GM19035 (cell line): Measurements from ENCODE around the gene PTPRH.
"Not testable (repeated sequence)": the region's sequence is repeated elsewhere in the genome, so short reads cannot be mapped to it uniquely, and the experiment has no call there.

Experiments used
- ATAC-seq: cut with Tn5 transposase; IDR thresholded peaks from one replicate; pipeline ENCODE4 v1.9.1; 2021; ENCODE audit not compliant: unreplicated experiment

PTPRH gene

GRCh38 chr19:55227241-55228014 is 18.1 kb upstream of the PTPRH start:
- no peak for ATAC-seq

DNA sequence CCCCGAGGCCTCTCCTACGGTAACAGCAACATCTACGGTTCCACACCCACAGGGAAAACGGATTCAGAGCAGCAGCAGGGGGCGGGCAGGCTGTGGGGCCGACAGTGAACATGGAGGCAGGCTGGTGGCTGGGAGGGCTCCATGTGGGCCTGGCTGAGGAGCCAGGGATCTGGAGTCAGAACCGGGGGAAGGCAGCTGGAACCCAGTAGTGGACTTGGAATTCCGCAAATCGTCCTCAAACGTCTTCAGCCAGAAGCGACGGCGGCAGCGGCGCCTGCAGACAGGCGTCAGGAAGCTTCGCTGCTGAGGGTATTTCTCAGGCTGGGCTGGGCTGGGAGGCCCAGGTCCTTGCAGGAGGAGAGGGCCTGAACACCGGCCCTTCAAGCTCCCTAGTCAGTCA is 17.5 kb upstream of the PTPRH start:
- no peak for ATAC-seq

DNA sequence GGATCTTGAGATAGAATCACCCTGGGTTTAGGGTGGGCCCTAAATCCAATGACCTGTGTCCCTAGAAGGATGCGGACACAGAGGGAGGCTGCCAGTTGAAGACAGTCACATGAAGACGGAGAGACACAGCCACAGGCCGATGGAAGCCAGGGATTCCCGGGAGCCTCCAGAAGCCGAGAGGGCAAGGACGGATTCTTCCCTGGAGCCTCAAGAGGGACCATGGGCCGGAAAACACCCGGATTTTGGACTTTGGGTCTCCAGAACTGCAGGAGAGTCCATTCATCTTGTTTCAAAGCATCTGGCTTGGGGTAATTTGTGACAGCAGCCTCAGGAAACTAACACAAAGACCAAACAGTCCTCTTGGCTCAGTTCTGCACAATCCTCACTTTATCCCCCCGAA is 17.0 kb upstream of the PTPRH start:
- ATAC-seq, result no peak

- ATAC-seq, result no peak
Observed at GRCh38 chr19:55225415-55225958, 16.2 kb upstream of the PTPRH start.

- ATAC-seq, result not testable (repeated sequence)
Observed at GRCh38 chr19:55224679-55225414, 15.5 kb upstream of the PTPRH start.

GRCh38 chr19:55224038-55224665 is 14.9 kb upstream of the PTPRH start:
- no peak for ATAC-seq

DNA sequence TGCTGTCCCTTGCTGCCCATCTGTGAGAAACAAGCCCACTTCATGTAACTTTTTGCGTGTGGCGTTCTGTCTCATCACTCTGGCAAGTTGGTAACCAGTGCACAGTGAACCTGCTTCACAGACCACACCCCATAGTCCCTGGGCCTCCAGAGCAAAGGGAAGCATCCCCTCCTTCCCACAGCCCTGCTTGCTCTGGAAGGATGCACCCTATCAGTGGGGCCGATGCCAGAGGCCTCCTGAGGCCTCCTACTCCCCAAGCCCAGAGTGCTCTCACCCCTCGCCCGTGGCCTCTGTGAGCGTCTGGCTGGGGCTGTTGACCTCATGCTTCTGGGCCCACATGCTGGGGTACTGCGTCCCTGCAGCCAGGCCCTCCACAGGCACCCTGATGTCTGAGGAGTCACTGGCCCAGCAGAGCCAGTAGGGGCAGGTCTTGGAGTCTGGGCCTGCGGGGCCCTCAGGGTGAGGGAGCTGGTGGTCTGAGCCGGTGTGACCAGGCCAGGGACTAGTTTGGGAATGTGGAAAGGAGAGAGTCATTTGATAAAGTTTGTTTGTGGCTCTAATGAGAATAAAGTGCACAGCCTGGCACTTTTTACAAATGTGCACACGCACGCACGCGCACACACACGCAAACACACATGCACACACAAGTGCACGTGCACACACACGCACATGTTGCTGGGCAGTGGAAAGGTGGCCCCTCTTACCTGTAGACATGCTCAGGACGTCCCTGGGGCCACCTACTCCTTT is 14.2 kb upstream of the PTPRH start:
- no peak for ATAC-seq

GRCh38 chr19:55220525-55220924 is 11.2 kb upstream of the PTPRH start:
- no peak for ATAC-seq

DNA sequence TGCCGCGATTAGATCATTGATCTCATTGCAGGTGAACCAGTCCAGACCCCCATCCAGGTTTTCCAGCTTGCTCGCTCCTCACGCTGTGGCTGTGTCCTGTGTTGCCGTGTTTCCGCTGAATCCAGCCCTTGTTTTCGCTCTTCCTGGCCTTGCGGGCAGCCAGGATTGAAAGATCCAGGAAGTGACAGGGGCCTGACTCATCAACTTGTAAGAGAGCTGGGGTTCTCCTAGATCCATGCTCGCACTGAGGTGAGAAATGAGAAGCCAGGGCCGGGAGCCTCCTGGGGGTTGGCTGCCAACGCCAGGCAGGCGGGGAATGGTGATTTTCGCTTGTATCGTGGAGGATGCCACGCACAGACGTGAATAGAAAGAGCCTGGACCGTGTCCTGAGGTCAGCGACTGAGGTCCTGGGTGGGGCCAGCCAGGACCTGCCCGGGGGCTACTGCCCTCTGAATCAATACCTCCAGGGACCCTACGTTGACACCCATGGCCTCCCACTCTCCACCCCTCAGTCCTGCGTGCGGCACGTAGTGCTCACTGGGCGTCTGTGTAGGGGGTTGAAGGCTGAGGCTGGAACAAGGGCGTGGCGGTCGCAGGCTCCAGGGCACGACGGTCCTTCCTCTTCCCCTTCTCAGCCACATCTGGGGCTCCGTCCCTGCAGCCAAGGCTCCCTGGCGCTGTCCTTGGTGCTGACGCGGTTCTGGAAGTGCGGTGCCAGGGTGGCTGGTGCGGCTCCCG is 7.3 kb upstream of the PTPRH start:
- no peak for ATAC-seq

GRCh38 chr19:55213547-55213946 is 4.2 kb upstream of the PTPRH start:
- no peak for ATAC-seq

DNA sequence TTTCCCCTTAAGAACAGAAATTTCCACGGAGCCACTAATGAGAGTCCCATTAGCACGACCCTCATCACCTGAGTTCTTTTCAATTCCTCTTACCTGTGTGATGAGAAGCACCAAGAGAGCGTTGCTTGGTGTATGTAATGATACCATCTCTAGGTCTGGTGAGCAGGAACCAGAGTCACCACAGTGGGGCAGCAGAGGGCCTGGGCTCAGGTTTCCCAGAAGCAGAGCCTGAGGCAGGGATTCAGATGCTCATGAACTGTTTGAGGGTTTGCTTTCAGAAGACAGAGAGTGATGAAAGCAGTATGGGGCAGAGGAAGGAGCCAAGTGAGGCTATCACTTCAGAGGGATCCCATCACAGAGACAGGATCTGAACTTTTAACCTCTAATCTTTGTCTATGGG is 3.1 kb upstream of the PTPRH start:
- ATAC-seq, result no peak

DNA sequence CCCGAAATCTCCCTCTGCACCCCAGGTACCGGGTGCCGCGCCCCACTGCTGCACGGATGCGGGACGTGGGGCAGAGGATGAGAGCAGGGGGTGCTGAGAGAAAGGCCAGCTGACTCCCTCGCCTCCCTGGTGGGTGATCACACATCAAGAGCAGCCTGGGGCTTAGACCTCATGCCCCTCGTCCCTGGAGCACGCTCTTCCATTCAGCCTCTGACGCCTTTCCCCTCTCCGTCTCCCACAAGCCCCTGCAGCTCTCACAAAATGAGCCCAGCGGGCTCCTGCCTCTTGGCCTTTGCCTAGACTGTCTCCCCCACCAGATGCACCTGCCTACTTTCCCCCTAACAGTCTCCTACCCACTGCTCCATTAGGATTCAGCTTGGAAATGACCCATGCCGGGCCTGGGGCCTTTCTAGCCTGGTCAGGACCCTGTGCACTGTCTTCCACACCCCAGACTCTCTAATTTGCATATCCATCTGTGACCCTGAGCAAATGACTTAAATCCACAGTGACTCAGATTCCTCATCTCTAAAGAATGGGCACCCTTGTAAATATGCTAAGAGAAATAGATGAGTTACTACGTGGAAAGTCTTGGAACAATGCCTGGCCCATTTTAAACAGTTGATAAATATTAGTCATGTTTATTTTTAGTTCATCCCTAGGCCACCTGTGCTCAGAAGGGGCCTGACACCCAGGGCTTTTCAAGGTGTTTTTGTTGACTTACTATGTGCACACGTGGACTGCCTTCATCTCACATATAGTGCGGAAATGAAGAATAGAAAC is 582 bp upstream of the PTPRH start:
- ATAC-seq, result no peak

GRCh38 chr19:55206664-55207500 is 2.4 kb downstream of the PTPRH start:
- no peak for ATAC-seq

DNA sequence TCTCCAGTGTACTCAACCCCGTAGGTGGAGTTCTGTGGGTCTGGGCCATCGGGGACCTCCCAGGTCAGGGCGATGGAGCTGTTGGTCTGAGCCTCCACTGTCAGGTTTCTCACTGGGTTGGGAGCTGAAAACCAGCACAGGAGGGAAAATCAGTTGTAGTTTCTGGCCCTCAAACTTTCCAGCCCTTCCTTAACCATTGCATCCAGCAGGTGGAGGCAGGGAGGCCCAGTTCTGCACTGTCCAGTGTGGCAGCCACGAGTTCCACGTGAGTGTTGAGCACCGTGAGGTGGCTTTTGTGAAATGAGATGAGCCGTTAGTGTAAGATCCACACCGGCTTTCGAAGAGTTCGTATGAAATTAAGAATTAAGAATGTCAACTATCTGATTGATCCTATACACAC is 7.1 kb downstream of the PTPRH start:
- not testable (repeated sequence) for ATAC-seq

DNA sequence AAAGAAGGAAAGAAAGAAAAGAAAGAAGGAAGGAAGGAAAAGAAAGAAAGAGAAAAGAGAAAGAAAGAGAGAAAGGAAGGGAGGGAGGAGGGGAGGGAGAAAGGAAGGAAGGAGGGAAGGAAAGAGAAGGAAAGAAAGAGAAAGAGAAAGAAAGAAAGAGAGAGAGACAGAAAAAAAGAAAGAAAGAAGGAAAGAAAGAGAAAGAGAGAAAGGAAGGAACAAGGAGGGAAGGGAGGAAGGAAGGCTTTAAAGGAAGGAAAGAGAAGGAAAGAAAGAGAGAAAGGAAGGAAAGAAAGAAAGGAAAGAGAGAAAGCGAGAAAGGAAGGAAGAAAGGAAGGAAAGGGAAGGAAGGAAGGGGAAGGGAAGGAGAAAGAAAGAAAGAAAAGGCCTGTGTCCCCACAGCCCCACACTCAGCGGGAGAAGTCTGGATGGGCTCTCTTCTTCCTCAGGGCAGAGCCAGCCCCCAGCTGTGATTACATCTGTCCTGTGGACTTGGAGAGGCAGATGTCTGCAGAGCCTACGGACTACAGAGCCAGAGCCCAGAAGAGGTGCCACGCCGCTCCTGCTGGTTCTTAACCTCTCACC is 9.6 kb downstream of the PTPRH start:
- ATAC-seq, result no peak

- no peak for ATAC-seq
Observed at GRCh38 chr19:55198651-55199050, 10.7 kb downstream of the PTPRH start.

DNA sequence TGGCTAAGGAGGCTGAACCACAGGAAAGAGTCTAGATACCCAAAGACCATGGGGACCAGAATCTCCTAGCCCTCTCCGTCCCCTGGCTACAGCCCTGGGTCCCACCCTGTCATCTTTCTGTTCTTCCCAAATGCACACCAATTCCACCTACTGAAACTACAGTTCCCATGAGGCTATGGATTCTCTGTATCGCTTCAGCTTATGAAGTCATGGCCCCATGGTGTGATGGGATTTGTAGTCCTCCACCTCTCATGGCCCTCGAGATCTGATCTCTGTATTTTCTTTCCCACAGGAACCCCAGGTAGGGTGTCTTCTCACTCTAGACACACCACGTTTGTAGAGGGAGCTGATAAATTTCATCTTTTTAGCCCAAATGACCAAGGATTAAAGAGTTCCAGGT is 11.8 kb downstream of the PTPRH start:
- ATAC-seq, result no peak

- no peak for ATAC-seq
Observed at GRCh38 chr19:55196803-55197202, 12.5 kb downstream of the PTPRH start.
